ENCODE results near the gene EML4.
A peak's percentile ranks its signal among the peaks of the same experiment; 100 is the strongest.

The EML4 gene

GRCh38 chr2:42233976-42234441 is 64.9 kb downstream of the EML4 start:
- Histone ChIP-seq H3K36me3 (no peaks in the 10 kb centered on the region), H3K9me3 (ENCODE audit: severe bottlenecking) (no peaks in the 10 kb centered on the region), H3K27me3 (ENCODE audit: insufficient read depth, low read depth, severe bottlenecking) (no peaks in the 10 kb centered on the region), H3K27ac (no peak overlapping the region), H3K4me3 (ENCODE audit: low read depth, low read length) (no peak overlapping the region)
- no peak for DNase-seq
- no peak for TF ChIP-seq CTCF (IDR thresholded peaks at IDR 0.05; ENCODE audit: low read depth, low read length)

- H3K36me3 ChIP-seq, result no peaks in the 10 kb centered on the region
- no peak for TF ChIP-seq CTCF (IDR thresholded peaks at IDR 0.05; ENCODE audit: low read depth, low read length)
- no peak overlapping the region for H3K27ac ChIP-seq
- DNase-seq, result no peak
- H3K27me3 ChIP-seq (ENCODE audit: insufficient read depth, low read depth, severe bottlenecking), result no peaks in the 10 kb centered on the region
- H3K9me3 ChIP-seq (ENCODE audit: severe bottlenecking), result no peaks in the 10 kb centered on the region
- no peak overlapping the region for H3K4me3 ChIP-seq (ENCODE audit: low read depth, low read length)
Measured at GRCh38 chr2:42236911-42237310, 67.8 kb downstream of the EML4 start.

- H3K36me3 ChIP-seq, result no peaks in the 10 kb centered on the region
- H3K27ac ChIP-seq, result no peak overlapping the region
- H3K4me3 ChIP-seq (ENCODE audit: low read depth, low read length), result no peak overlapping the region
- H3K9me3 ChIP-seq (ENCODE audit: severe bottlenecking), result no peaks in the 10 kb centered on the region
- no peaks in the 10 kb centered on the region for H3K27me3 ChIP-seq (ENCODE audit: insufficient read depth, low read depth, severe bottlenecking)
- peak; percentile 66 for TF ChIP-seq CTCF (IDR thresholded peaks at IDR 0.05; ENCODE audit: low read depth, low read length)
- peak; percentile 71 for DNase-seq
Measured at GRCh38 chr2:42238644-42239288, 69.6 kb downstream of the EML4 start.

- no peak overlapping the region for H3K4me3 ChIP-seq (ENCODE audit: low read depth, low read length)
- H3K9me3 ChIP-seq (ENCODE audit: severe bottlenecking), result no peaks in the 10 kb centered on the region
- no peaks in the 10 kb centered on the region for H3K36me3 ChIP-seq
- no peak for TF ChIP-seq CTCF (IDR thresholded peaks at IDR 0.05; ENCODE audit: low read depth, low read length)
- no peak overlapping the region for H3K27ac ChIP-seq
- no peaks in the 10 kb centered on the region for H3K27me3 ChIP-seq (ENCODE audit: insufficient read depth, low read depth, severe bottlenecking)
- DNase-seq, result no peak
Measured at GRCh38 chr2:42239289-42239661, 70.1 kb downstream of the EML4 start.

- no peak for DNase-seq
- Histone ChIP-seq H3K27ac (no peak overlapping the region), H3K36me3 (no peaks in the 10 kb centered on the region), H3K9me3 (ENCODE audit: severe bottlenecking) (no peaks in the 10 kb centered on the region), H3K27me3 (ENCODE audit: insufficient read depth, low read depth, severe bottlenecking) (no peaks in the 10 kb centered on the region), H3K4me3 (ENCODE audit: low read depth, low read length) (no peak overlapping the region)
- TF ChIP-seq CTCF (IDR thresholded peaks at IDR 0.05; ENCODE audit: low read depth, low read length), result no peak
Measured at GRCh38 chr2:42239811-42240210, 70.7 kb downstream of the EML4 start.

- no peaks in the 10 kb centered on the region for H3K27me3 ChIP-seq (ENCODE audit: insufficient read depth, low read depth, severe bottlenecking)
- H3K36me3 ChIP-seq, result peaks cover 8% of the 10 kb centered on the region
- no peak overlapping the region for H3K4me3 ChIP-seq (ENCODE audit: low read depth, low read length)
- no peak for TF ChIP-seq CTCF (IDR thresholded peaks at IDR 0.05; ENCODE audit: low read depth, low read length)
- H3K9me3 ChIP-seq (ENCODE audit: severe bottlenecking), result no peaks in the 10 kb centered on the region
- DNase-seq, result no peak
- no peak overlapping the region for H3K27ac ChIP-seq
Measured at GRCh38 chr2:42241517-42241916, 72.4 kb downstream of the EML4 start.
